NAMALWA (cell line): Measurements from ENCODE around the gene ROMO1.
"Not testable (repeated sequence)": the region's sequence is repeated elsewhere in the genome, so short reads cannot be mapped to it uniquely, and the experiment has no call there.

Source experiments
- DNase-seq: peaks from one replicate; pipeline ENCODE4 v3.0.0-alpha.2; 2015; ENCODE audit warnings: low spot score

ROMO1 gene

GRCh38 chr20:35730583-35731468, 31.6 kb downstream of the ROMO1 start:
- peak; percentile 26 for DNase-seq

DNA sequence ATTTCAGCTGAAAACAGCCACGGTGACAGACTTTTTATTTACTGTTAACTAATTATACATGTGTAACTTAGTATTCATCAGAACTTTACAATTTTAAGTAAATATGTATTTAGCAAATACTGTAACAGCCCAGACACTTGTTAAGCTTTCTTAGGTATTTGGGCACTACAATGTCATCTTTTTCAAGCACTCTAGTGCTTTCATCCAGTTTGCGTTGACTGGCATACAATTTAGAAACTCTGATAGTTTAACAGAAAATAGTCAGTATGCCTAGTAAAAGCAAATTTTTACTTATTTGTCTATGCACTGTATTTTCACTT, 32.2 kb downstream of the ROMO1 start:
- DNase-seq, result peak; percentile 19

DNA sequence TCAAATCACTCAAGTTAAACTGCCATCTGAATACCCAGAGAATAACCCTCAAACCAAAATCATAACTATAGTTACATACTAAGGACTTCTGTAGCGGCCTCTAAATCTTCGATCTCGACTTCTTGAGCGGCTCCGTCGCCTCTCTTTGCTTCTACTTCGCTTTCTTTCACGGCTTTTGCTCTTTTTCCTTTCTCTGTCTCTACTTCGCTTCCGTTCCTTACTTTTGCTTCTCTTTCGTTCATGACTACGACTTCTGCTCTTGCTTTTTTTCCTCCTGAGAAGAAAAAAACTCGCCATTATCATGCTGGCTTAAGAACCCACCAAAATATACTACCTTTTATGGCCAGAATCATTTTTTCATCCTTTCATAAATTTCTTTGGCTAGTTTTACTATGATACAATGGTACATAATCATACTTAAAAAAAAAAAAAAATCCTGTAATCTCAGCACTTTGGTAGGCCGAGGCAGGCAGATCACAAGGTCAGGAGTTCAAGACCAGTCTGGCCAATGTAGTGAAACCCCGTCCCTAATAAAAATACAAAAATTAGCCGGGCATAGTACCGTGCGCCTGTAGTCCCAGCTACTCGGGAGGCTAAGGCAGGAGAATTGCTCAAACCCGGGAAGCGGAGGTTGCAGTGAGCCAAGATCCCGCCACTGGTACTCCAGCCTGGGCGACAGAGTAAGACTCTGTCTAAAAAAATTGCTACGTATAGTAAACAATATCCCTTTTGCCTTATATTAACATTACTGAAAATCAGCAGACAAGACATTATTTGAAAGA, 32.8 kb downstream of the ROMO1 start:
- peak; percentile 25 for DNase-seq

GRCh38 chr20:35732644-35732982, 33.4 kb downstream of the ROMO1 start:
- peak; percentile 30 for DNase-seq

DNA sequence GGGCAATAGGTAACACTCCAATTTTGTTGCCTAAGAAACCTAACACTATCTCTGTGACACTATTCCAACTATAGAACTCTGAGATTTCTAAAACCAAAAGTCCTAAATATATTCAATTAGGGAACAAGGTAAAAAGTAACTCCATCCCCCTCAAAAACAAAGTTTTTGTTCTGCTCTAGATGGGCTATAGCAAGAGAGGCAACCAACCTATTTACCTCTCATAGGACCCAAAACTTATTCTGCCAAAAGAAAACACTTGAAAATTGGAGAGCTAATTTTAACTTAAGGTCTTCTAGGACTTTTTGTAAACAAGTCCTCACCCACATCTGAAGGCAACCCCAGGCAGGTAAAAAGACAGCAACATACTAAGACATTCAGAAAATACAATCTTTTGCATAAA, 35.2 kb downstream of the ROMO1 start:
- DNase-seq, result peak; percentile 42

GRCh38 chr20:35734777-35735649, 35.8 kb downstream of the ROMO1 start:
- peak; percentile 37 for DNase-seq

DNA sequence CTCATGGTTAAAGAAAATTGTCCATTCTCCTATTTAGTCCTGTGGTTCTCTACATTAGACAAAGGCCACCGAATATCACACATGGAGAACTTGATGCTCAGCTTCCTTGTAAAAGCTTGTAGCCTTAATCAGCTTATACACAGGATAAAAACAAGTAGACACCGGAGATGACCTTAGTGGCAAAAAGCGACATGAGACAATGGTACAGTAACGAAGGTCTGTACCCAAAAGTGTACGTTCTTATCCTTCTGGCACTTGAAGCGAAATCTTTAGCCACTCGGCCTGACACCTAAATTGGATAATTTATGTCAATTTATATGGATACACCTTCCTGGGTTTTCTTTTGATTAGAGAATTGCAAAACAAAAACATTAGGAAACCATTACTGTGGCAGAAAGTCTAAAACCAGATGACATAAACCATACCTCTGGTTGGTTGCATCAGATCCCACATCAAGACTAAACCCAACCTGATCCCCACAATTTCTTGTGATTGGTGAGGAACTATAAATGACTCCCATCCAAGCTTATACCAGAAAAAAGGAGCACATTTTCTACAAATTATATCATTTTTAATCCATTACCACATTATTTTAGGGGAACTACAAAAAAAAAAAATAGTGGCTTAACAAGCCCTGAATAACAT, 36.7 kb downstream of the ROMO1 start:
- DNase-seq, result peak; percentile 36

- DNase-seq, result no peak
These were observed 38.7 kb downstream of the ROMO1 start for GRCh38 chr20:35737865-35738333.

DNA sequence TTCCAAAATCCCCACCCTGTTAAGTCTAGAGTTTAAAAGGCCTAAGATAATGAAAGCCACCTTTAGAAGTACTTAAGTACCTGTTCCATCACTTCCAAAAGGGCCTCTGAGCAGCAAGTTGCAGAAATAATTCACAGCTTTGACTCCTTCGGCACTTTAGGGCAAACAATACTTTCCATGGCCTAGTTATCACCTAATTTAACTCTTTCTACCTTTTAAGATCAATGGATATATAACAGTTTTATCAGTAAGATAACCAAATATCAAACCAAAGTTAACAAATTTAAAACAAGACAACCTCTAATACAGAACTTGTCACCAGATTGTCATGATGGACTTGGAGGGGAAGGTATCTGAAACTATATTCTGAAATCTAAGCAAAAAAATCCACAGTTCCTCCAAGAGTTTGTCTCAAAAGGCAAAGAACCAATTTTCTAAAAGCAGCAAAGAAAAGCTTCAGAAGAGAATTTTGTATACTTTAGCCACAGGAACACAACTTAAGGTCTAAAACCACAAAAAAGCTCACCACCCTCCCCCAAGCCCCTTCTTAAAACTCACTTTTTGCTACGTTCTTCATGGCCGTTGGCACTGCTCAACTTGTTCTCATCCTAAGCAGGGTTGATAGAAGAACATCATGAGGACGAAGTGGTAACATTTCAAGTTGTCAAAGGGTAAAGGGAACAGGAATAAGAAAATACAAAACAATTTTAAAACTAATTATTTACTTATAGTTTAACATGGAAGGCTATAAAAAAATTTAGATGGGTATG, 39.4 kb downstream of the ROMO1 start:
- no peak for DNase-seq

DNA sequence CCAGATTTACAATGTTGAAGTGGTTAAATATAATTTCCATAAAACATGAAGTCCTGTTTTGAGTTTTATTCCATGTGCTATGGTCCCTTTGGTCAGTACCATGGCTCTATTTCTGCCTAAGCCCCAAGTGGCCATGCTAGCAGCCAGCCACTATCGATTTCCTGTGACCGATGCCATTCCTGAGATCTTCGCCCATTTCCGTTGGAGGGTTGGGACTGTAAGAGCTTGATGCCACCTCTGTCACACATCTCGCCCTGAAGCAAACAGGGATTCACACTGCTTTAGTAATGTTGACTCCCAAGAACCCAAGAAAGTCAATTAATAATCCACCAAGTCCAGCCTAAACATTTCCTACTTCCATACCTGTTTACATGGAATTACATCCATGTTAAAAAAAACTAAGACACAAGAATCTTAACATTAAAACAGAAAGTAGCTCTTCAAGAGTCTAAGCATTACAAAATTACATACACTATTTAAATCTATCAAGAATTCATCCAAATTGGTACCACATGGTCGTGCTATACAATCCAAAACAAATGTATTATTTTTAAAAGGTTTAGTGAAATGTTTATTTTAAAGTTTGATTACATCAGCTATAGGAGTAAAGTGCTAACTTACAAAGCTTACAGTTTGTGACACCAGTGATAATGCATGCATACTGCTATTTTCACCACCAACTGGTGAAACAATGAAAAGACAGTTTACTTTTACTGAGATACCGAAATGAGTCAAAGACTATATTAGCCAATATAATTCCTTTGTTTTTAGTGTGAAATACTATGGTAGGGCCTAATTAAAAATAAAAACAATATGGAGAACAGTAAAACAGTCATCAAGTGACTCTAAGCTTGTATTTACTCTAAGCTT, 40.3 kb downstream of the ROMO1 start:
- DNase-seq, result peak; percentile 65

- peak; percentile 100 for DNase-seq
These were observed 42.9 kb downstream of the ROMO1 start, which contains the start of gene RBM39 for GRCh38 chr20:35741892-35742740. TSS of gene RBM39 (minus strand) at chr20:35742260. CDS start at chr20:35740874, 1,386 bp downstream.

DNA sequence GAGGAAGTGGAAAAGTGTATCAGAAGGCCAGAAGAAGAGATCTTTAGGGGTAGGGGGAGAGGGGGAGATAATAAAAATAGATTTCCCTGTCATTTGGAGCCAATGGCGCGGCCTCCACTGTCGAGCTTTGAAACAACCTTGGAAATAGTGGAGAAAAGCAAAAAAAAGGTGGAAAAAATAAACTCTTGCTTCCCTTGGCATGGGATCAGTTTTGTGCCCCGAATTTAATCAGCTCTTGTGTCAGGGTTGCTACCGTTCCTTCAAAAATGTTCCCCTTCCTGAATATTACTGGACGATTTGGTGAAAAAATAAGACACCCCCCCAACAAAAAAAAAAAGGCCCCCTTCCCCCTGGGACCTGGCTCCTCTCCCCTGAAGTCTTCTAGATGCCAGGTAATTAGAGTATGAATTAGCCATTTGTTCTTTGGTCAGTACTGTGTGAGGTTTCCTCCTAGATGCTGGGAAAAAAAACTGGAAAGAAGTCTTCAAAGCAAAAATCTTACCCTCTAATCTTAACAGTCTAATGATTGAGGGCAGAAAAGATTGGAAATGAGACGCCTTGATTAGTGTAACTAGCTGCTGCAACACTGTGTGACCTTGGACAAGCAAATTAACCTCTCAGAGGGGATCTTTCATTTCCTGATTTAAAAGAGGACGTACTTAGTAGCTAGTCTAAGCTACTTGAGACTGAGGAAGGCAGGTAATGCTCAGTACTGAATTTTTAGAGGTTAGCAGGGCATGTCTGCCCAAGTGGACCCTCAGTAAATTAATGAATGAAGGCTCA, 43.7 kb downstream of the ROMO1 start:
- DNase-seq, result peak; percentile 88

- peak; percentile 39 for DNase-seq
These were observed 44.7 kb downstream of the ROMO1 start for GRCh38 chr20:35743693-35744491.

GRCh38 chr20:35744492-35744841, 45.3 kb downstream of the ROMO1 start:
- DNase-seq, result not testable (repeated sequence)
